HG02571 (cell line): ENCODE results near the gene KLF15.

Experiments
- ATAC-seq: cut with Tn5 transposase; IDR thresholded peaks from one replicate; pipeline ENCODE4 v1.9.1; 2021; ENCODE audit warnings: mild to moderate bottlenecking, moderate library complexity; ENCODE audit not compliant: unreplicated experiment

KLF15 gene

GRCh38 chr3:126389794-126390146 is 32.6 kb upstream of the KLF15 start:
- no peak for ATAC-seq

GRCh38 chr3:126389112-126389793 is 32.0 kb upstream of the KLF15 start:
- no peak for ATAC-seq

- ATAC-seq: no peak
These were observed 24.8 kb upstream of the KLF15 start for GRCh38 chr3:126381966-126382365.

GRCh38 chr3:126380011-126380768 is 23.0 kb upstream of the KLF15 start:
- ATAC-seq: no peak

GRCh38 chr3:126378341-126378751 is 21.1 kb upstream of the KLF15 start:
- no peak for ATAC-seq

GRCh38 chr3:126377211-126377610 is 20.0 kb upstream of the KLF15 start:
- no peak for ATAC-seq

GRCh38 chr3:126376444-126376843 is 19.2 kb upstream of the KLF15 start:
- no peak for ATAC-seq

- no peak for ATAC-seq
These were observed 18.7 kb upstream of the KLF15 start for GRCh38 chr3:126375835-126376331.

- ATAC-seq: no peak
These were observed 16.7 kb upstream of the KLF15 start for GRCh38 chr3:126373682-126374601.

- ATAC-seq: no peak
These were observed 16.0 kb upstream of the KLF15 start for GRCh38 chr3:126373146-126373613.

GRCh38 chr3:126372413-126373145 is 15.4 kb upstream of the KLF15 start:
- ATAC-seq: no peak

- ATAC-seq: no peak
These were observed 14.0 kb upstream of the KLF15 start for GRCh38 chr3:126371096-126371705.

- no peak for ATAC-seq
These were observed 13.4 kb upstream of the KLF15 start for GRCh38 chr3:126370606-126371005.

GRCh38 chr3:126370055-126370454 is 12.8 kb upstream of the KLF15 start:
- ATAC-seq: no peak

GRCh38 chr3:126369490-126369889 is 12.3 kb upstream of the KLF15 start:
- no peak for ATAC-seq

- no peak for ATAC-seq
These were observed 10.2 kb upstream of the KLF15 start for GRCh38 chr3:126367316-126367805.

GRCh38 chr3:126365351-126366277 is 8.4 kb upstream of the KLF15 start:
- ATAC-seq: no peak

GRCh38 chr3:126364731-126365301 is 7.6 kb upstream of the KLF15 start:
- no peak for ATAC-seq
